H1 (cell line): ENCODE results near the gene NEMF. TPM values are rescaled to one million over a fixed set of nuclear protein-coding genes. Genes with fewer than 3 reads are reported as not detected.

Experiments
- CEBPB ChIP-seq: IDR thresholded peaks from 2 replicates; pipeline ENCODE4 v1.6.1; 2012; ENCODE audit warnings: low read depth, low read length
- CREB1 ChIP-seq: IDR thresholded peaks from 2 replicates; pipeline ENCODE4 v1.6.1; 2012; ENCODE audit warnings: inconsistent platforms
- EGR1 ChIP-seq: IDR thresholded peaks from 2 replicates; pipeline ENCODE4 v1.6.1; 2011; ENCODE audit warnings: low read depth, low read length, borderline replicate concordance
- EP300 ChIP-seq, 2 experiments: IDR thresholded peaks; 1 replicate in 1 of 2; 2 replicates in 1 of 2; pipeline ENCODE4 v1.6.1; 2011 to 2012; ENCODE audit warnings: low read depth in 2 of 2, low read length in 2 of 2, mild to moderate bottlenecking in 2 of 2, borderline replicate concordance in 1 of 2, inconsistent platforms in 1 of 2, moderate library complexity in 1 of 2
- HDAC6 ChIP-seq: IDR thresholded peaks from one replicate; pipeline ENCODE4 v1.7.1; 2012; ENCODE audit warnings: low read depth, mild to moderate bottlenecking, inconsistent platforms, low read length, moderate library complexity
- MAX ChIP-seq: IDR thresholded peaks from 2 replicates; pipeline ENCODE4 v1.6.1; 2012; ENCODE audit warnings: inconsistent platforms
- NANOG ChIP-seq: IDR thresholded peaks from 2 replicates; pipeline ENCODE4 v1.6.1; 2011; ENCODE audit warnings: low read length, low read depth, mild to moderate bottlenecking, inconsistent platforms; ENCODE audit not compliant: insufficient read depth, poor library complexity, severe bottlenecking
- PHF8 ChIP-seq: fragments of 200-600 bp; sonication (generic); conservative IDR thresholded peaks from 2 replicates; pipeline ENCODE4 v1.7.1; 2012; ENCODE audit warnings: low read depth, mild to moderate bottlenecking, inconsistent platforms, low read length, moderate library complexity
- POLR2AphosphoS5 ChIP-seq: IDR thresholded peaks from 2 replicates; pipeline ENCODE4 v1.6.1; 2011; ENCODE audit warnings: low read depth, low read length
- RAD21 ChIP-seq, 2 experiments: IDR thresholded peaks in 1 of 2; conservative IDR thresholded peaks in 1 of 2; 2 replicates each; pipeline ENCODE4 v1.6.1; 2011; ENCODE audit warnings: low read depth in 2 of 2, low read length in 2 of 2, improper control_type of control experiment in 1 of 2, inconsistent platforms in 1 of 2, mild to moderate bottlenecking in 1 of 2, moderate library complexity in 1 of 2
- RNF2 ChIP-seq: fragments of 200-900, 300-1000 bp; sonication (generic); IDR thresholded peaks from 2 replicates; pipeline ENCODE4 v1.7.1; 2016; ENCODE audit warnings: borderline replicate concordance, low read depth, mild to moderate bottlenecking, antibody characterized with exemption, low read length; ENCODE audit not compliant: poor library complexity, severe bottlenecking; ENCODE audit errors: missing control alignments
- SIN3A ChIP-seq, 2 experiments: IDR thresholded peaks in 1 of 2; conservative IDR thresholded peaks in 1 of 2; 2 replicates each; pipeline ENCODE4 v1.6.1; 2011 to 2012; ENCODE audit warnings: low read length in 2 of 2, improper control_type of control experiment in 1 of 2, low read depth in 1 of 2, mild to moderate bottlenecking in 1 of 2
- SP2 ChIP-seq: IDR thresholded peaks from 2 replicates; pipeline ENCODE4 v1.6.1; 2012; ENCODE audit warnings: mild to moderate bottlenecking, low read length, inconsistent platforms
- TBP ChIP-seq: IDR thresholded peaks from 2 replicates; pipeline ENCODE4 v1.6.1; 2011; ENCODE audit warnings: low read depth, low read length, improper control_type of control experiment
- TCF12 ChIP-seq: IDR thresholded peaks from 2 replicates; pipeline ENCODE4 v1.6.1; 2011; ENCODE audit warnings: low read depth, mild to moderate bottlenecking, low read length
- USF2 ChIP-seq: IDR thresholded peaks from 2 replicates; pipeline ENCODE4 v1.6.1; 2011; ENCODE audit warnings: low read length, improper control_type of control experiment
- polyA plus RNA-seq, 7 experiments: library from polyadenylated mRNA; depleted of rRNA in 3 of 7; stranded (reverse) in 5 of 7; unstranded in 2 of 7; fragments of >200 nt in 5 of 7; fragments of 200-250 nt in 2 of 7; gene quantifications; 1 replicate in 5 of 7; 2 replicates in 1 of 7; 4 replicates in 1 of 7; pipeline versions ENCODE4 v1.2.1 to v1.2.3, GENCODE V29; 2011 to 2013; ENCODE audit warnings: missing spikeins in 2 of 7, mixed read lengths in 2 of 7
- total RNA-seq: library from RNA; stranded (reverse); fragmentation: NEBNext Ultra II Directional; extraction: Animal tissue kit (Norgen Biotek cat#: 25700); gene quantifications from 2 replicates; pipeline ENCODE4 v1.2.1, GENCODE V29; 2021
- TF ChIP-seq, protein P1 (sequence below): IDR thresholded peaks from 2 replicates; pipeline ENCODE4 v1.6.1; 2012; ENCODE audit warnings: inconsistent platforms
- TF ChIP-seq, protein P2 (sequence below), 3 experiments: IDR thresholded peaks; 1 replicate in 2 of 3; 2 replicates in 1 of 3; pipeline versions ENCODE4 v1.5.1 to v1.6.1; 2011; ENCODE audit warnings: low read length in 3 of 3, mild to moderate bottlenecking in 3 of 3, inconsistent platforms in 2 of 3, low read depth in 1 of 3, moderate library complexity in 1 of 3; ENCODE audit not compliant: insufficient read depth in 1 of 3; ENCODE audit errors: control extremely low read depth in 1 of 3

NEMF gene
- total and polyA plus RNA-seq, 2 of the 8 experiments (the other 6 are each of a cell fraction or from before 2014, with no cell fraction given), result 8.3 to 45.5 TPM

DNA sequence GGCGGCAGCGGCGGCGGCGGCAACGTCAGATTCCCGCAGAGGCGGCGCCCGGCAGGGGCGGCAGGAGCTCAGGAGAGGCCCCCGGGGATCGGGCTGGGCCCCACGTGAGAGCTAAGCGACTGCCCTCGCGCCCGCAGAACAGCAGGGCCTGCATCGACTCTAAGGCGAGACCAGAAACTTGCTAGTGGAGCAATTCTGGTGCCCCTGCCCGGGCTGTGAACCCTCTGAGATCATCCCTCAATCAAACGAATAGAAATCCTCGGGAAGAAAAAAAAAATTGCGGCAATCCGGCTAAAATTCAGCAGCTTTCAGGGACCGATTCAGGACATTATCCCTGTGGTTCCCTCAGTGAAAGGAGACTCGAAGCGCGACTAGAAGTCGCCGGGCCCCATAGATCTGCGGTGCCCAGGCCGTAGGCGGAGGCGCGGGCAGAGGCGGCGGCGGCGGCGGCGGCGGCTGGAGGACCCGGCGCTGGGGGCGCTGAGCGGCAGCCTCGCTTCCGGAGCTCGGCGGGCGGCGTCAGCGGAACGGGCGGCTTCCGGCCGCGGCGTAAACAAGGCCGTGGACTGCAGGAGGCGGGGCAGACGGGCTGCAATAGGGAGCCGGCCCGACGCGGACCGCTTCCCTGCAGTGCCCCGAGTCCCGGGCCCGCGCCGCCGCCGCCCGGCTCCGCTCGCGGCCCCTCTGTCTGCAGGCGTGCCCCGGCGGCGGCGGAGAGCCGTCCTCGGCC is 84.9 kb downstream of the NEMF start, which contains the start of gene KLHDC2 (continued):
- TF ChIP-seq, protein P1, sequence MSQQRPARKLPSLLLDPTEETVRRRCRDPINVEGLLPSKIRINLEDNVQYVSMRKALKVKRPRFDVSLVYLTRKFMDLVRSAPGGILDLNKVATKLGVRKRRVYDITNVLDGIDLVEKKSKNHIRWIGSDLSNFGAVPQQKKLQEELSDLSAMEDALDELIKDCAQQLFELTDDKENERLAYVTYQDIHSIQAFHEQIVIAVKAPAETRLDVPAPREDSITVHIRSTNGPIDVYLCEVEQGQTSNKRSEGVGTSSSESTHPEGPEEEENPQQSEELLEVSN, result no peak; the same call in 1 of the 2 replicates
- TF ChIP-seq RAD21 (IDR thresholded peaks at IDR 0.05 in 1 of 2, conservative IDR thresholded peaks at IDR 0.05 in 1 of 2; ENCODE audit: low read depth in 2 of 2, low read length in 2 of 2), result no peak
- TF ChIP-seq TCF12, result no peak
- peak; percentile 4 for TF ChIP-seq PHF8
- no peak for TF ChIP-seq CREB1
- TF ChIP-seq CEBPB, result no peak
- peak in 1 of 2 experiments; percentile 73; a peak in 1 of 3 replicates for TF ChIP-seq EP300 (IDR thresholded peaks at IDR 0.05; ENCODE audit: borderline replicate concordance in 1 of 2, low read depth in 2 of 2, low read length in 2 of 2)
- no peak; the same call in 1 of the 2 replicates for TF ChIP-seq TBP
- no peak for TF ChIP-seq SP2
- no peak for TF ChIP-seq EGR1
- TF ChIP-seq SIN3A (conservative IDR thresholded peaks at IDR 0.05 in 1 of 2, IDR thresholded peaks at IDR 0.05 in 1 of 2; ENCODE audit: low read depth in 1 of 2, low read length in 2 of 2), result no peak; a peak in 2 of 4 replicates
- peak; percentile 64 for TF ChIP-seq MAX
- TF ChIP-seq USF2, result no peak
- no peak; the same call in 1 of the 2 replicates for TF ChIP-seq POLR2AphosphoS5
- TF ChIP-seq HDAC6, result no peak
- no peak for TF ChIP-seq RNF2
- TF ChIP-seq NANOG, result no peak
- TF ChIP-seq, protein P2, sequence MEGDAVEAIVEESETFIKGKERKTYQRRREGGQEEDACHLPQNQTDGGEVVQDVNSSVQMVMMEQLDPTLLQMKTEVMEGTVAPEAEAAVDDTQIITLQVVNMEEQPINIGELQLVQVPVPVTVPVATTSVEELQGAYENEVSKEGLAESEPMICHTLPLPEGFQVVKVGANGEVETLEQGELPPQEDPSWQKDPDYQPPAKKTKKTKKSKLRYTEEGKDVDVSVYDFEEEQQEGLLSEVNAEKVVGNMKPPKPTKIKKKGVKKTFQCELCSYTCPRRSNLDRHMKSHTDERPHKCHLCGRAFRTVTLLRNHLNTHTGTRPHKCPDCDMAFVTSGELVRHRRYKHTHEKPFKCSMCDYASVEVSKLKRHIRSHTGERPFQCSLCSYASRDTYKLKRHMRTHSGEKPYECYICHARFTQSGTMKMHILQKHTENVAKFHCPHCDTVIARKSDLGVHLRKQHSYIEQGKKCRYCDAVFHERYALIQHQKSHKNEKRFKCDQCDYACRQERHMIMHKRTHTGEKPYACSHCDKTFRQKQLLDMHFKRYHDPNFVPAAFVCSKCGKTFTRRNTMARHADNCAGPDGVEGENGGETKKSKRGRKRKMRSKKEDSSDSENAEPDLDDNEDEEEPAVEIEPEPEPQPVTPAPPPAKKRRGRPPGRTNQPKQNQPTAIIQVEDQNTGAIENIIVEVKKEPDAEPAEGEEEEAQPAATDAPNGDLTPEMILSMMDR (IDR thresholded peaks at IDR 0.05; ENCODE audit: control extremely low read depth in 1 of 3, insufficient read depth in 1 of 3, low read depth in 1 of 3, low read length in 3 of 3), result peak; percentile 1 to 22 (median 21); a peak in 3 of 4 replicates
